Adrenal gland (tissue), 12 donors: ENCODE measurements around the gene OLFM3. TPM values are rescaled to one million over a fixed set of nuclear protein-coding genes. Genes with fewer than 3 reads are reported as not detected.

Source experiments
- DNase-seq, 7 donors: peaks; one replicate each; pipeline ENCODE4 v3.0.0-alpha.2; 2019 to 2020
- H3K27ac ChIP-seq, 5 donors: fragments of 200-600 bp; sonication (generic) in 4 of 5; 1 replicate in 3 of 5; 2 replicates in 2 of 5; pipeline versions ENCODE4 v1.5.1 to v1.8.0; 2016 to 2020; ENCODE audit warnings: mild to moderate bottlenecking in 1 of 5
- H3K27me3 ChIP-seq: fragments of 200-600 bp; 2 replicates; pipeline ENCODE4 v1.8.0; 2021
- H3K36me3 ChIP-seq, 2 donors: fragments of 200-600 bp; replicated peaks in 1 of 2; 1 replicate in 1 of 2; 2 replicates in 1 of 2; pipeline versions ENCODE4 v1.5.1 to v1.8.0; 2018 to 2022
- H3K4me1 ChIP-seq, 2 donors: fragments of 200-600 bp; replicated peaks in 1 of 2; 1 replicate in 1 of 2; 2 replicates in 1 of 2; pipeline versions ENCODE4 v1.5.1 to v1.8.0; 2018 to 2021
- H3K4me3 ChIP-seq, 4 donors: fragments of 200-600 bp; sonication (generic) in 3 of 4; one replicate each; pipeline ENCODE4 v1.5.1; 2016 to 2018
- H3K9me3 ChIP-seq, 3 donors: fragments of 200-600 bp; sonication (generic) in 1 of 3; replicated peaks in 1 of 3; 1 replicate in 2 of 3; 2 replicates in 1 of 3; pipeline versions ENCODE4 v1.5.1 to v1.8.0; 2016 to 2021
- POLR2A ChIP-seq, 2 donors: fragments of 450-650 bp; IDR thresholded peaks; one replicate each; pipeline ENCODE4 v1.6.1; 2017; ENCODE audit warnings: antibody characterized with exemption in 2 of 2, mild to moderate bottlenecking in 2 of 2, moderate library complexity in 1 of 2
- WGBS, 4 donors: extraction: QIAGEN DNeasy Blood & Tissue Kit in 2 of 4; methylation state at CpG; one replicate each; pipeline versions ENCODE4 v1.1.5 to v1.1.7; 2013 to 2017; 5-methylcytosine and 5-hydroxymethylcytosine counted together
- intact Hi-C, 2 donors: fragments of 100-400 bp; cut with DNase I; formaldehyde crosslinking; loops; one replicate each; pipeline versions ENCODE4 v1.14.1 to v1.15.0; 2022 to 2023
- polyA plus RNA-seq, 3 donors: library from polyadenylated mRNA; stranded (reverse); fragments of 200-250 nt in 2 of 3; fragments of 350-450 nt in 1 of 3; fragmentation: Illumina TruSeq in 1 of 3; extraction: RNeasy Lipid Tissue Mini Kit (QIAGEN cat#74804) in 1 of 3; gene quantifications; one replicate each; pipeline ENCODE4 v1.2.3, GENCODE V29; 2013 to 2014
- total RNA-seq, 9 donors: library from RNA; depleted of rRNA in 4 of 9; stranded (reverse); fragments of >200 nt in 4 of 9; fragments of 120-200 nt in 1 of 9; fragmentation: NEBNext Ultra II Directional in 1 of 9; extraction: Animal tissue kit (Norgen Biotek cat#: 25700) in 1 of 9; gene quantifications; one replicate each; pipeline versions ENCODE4 v1.1.0 to v1.2.4, GENCODE V29; 2013 to 2023
- TF ChIP-seq, protein P1 (sequence below), 6 experiments: fragments of 450-650 bp in 4 of 6; fragments of 200-600 bp in 2 of 6; sonication (generic) in 1 of 6; IDR thresholded peaks; 1 replicate in 5 of 6; 2 replicates in 1 of 6; pipeline versions ENCODE4 v1.5.1 to v1.8.0; 2016 to 2021; ENCODE audit warnings: antibody characterized with exemption in 6 of 6, mild to moderate bottlenecking in 2 of 6, moderate library complexity in 1 of 6
- donor health status: healthy with polysubstance abuse.
- donor health status: Bipolar disorder and iron deficiency.
- donor health status: DM: yes; HTN: yes; CAD: no.
- donor health status: DM: no; HTN: no; CAD: no.
- donor health status: DM: no; HTN: no; CAD: no.
- donor health status: DM: yes; HTN: yes; CAD: no.

OLFM3 gene
- total and polyA plus RNA-seq, 12 donors: 0.07 to 1.5 (median 0.26) TPM; not detected in 6

DNA sequence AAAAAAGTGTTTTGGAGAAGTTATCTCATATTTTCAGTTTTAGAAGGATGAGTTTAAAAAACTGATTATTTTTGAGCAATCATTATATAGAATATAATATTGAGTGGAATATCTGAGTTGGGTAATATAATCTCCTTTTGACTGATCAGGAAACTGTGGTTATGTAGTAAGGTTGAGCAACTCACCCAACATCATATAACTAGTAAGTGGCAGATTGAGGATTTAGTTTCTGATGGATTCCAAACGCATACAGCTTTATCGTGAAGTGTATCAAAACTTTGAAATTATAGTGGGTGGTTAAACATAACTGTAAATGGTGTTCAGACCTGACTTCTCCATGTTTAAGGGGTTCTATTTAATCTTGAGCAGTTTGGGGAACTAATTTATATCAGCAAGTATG lies 98.6 kb downstream of the OLFM3 start:
- Histone ChIP-seq H3K27me3 (no peaks in the 10 kb centered on the region), H3K4me3 (no peak overlapping the region), H3K27ac (no peak overlapping the region), H3K9me3 (no peaks in the 10 kb centered on the region), H3K36me3 (no peaks in the 10 kb centered on the region), H3K4me1 (no peaks in the 10 kb centered on the region)
- intact Hi-C loops: no loop called here
- TF ChIP-seq, protein P1, sequence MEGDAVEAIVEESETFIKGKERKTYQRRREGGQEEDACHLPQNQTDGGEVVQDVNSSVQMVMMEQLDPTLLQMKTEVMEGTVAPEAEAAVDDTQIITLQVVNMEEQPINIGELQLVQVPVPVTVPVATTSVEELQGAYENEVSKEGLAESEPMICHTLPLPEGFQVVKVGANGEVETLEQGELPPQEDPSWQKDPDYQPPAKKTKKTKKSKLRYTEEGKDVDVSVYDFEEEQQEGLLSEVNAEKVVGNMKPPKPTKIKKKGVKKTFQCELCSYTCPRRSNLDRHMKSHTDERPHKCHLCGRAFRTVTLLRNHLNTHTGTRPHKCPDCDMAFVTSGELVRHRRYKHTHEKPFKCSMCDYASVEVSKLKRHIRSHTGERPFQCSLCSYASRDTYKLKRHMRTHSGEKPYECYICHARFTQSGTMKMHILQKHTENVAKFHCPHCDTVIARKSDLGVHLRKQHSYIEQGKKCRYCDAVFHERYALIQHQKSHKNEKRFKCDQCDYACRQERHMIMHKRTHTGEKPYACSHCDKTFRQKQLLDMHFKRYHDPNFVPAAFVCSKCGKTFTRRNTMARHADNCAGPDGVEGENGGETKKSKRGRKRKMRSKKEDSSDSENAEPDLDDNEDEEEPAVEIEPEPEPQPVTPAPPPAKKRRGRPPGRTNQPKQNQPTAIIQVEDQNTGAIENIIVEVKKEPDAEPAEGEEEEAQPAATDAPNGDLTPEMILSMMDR (IDR thresholded peaks at IDR 0.05): no peak
- TF ChIP-seq POLR2A (IDR thresholded peaks at IDR 0.05): no peak
- WGBS, 4 donors: 74 to 83% (median 79%) methylated on average over 2 of the region's 2 CpGs
- no peak for DNase-seq

DNA sequence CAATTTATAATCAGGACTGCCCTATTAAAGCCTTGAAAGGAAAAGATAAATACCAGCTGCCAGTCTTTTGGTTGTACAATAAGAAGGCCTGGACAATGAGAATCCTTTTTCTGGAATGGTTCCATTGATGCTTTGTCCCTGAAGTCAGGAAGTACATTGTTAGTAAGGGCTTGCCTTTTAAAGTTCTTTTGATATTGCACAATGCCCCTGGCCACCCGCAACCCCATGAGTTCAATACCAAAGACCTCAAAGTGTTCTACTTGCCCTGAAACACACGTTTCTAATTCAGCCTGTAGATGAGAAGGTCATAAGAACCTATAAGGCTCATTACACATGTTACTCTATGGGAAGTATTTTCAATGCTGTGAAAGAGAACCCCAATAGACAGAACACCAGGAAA lies 112.1 kb downstream of the OLFM3 start:
- DNase-seq: no peak
- Histone ChIP-seq H3K27ac (no peak overlapping the region), H3K9me3 (no peaks in the 10 kb centered on the region), H3K36me3 (no peaks in the 10 kb centered on the region), H3K4me3 (no peak overlapping the region), H3K27me3 (no peaks in the 10 kb centered on the region), H3K4me1 (no peaks in the 10 kb centered on the region)
- intact Hi-C loops: no loop called here
- 36 to 61% (median 56%) methylated on average over 2 of the region's 2 CpGs for WGBS, 4 donors
- TF ChIP-seq POLR2A (IDR thresholded peaks at IDR 0.05): no peak

DNA sequence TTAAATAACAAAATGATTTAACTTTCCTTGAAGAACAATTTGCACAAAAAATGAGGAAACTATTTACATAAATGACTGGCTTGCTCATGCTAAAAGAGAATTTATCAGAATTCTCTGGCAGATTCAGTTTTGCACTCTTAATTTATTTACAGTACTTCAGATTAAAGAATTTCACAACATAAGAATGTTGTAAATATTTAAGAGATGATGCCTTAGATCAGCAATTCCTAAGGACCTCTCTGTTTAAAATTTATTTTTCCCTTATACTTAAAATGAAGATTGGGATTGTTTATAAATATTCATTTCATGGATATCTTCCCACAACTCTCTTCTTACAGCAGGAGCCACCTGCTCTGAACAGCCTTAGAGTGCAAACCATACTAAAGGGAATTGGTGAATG lies 120.8 kb downstream of the OLFM3 start:
- no peaks in the 10 kb centered on the region for H3K27me3 ChIP-seq
- no peaks in the 10 kb centered on the region for H3K36me3 ChIP-seq
- intact Hi-C loops: no loop called here
- no peak for DNase-seq
- no peaks in the 10 kb centered on the region for H3K4me1 ChIP-seq
- peaks cover 0 to 3% (median 0%) of the 10 kb centered on the region in 3 donors for H3K9me3 ChIP-seq
- TF ChIP-seq, protein P1 (IDR thresholded peaks at IDR 0.05): no peak
- no peak for TF ChIP-seq POLR2A (IDR thresholded peaks at IDR 0.05)
- no peak overlapping the region for H3K4me3 ChIP-seq
- no peak overlapping the region for H3K27ac ChIP-seq

DNA sequence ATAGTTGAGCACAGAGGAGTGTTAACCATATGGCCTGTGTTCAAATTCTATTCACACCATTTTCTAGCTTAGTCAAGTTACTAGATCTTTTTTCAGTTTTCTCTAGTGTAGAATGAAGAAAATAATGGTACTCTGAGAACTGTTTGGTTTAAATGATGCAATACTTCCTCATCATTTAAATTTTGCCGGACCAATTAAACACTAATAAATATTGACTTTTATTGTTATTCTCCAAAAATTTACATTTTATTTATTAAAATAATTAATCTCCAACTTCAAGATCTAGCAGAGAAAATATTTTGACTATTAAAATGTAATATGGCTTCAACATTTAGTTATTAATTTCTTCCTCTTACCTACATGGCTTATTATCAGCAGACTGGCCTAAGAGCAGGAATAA lies 123.1 kb downstream of the OLFM3 start:
- TF ChIP-seq POLR2A (IDR thresholded peaks at IDR 0.05): no peak
- TF ChIP-seq, protein P1 (IDR thresholded peaks at IDR 0.05): no peak
- DNase-seq: no peak
- intact Hi-C loops: no loop called here
- no peaks in the 10 kb centered on the region for H3K27me3 ChIP-seq
- no peaks in the 10 kb centered on the region for H3K36me3 ChIP-seq
- no peak overlapping the region for H3K27ac ChIP-seq
- 93 to 98% (median 96%) methylated on average over 1 of the region's 1 CpG for WGBS, 4 donors
- no peaks in the 10 kb centered on the region for H3K4me1 ChIP-seq
- H3K4me3 ChIP-seq: no peak overlapping the region
- H3K9me3 ChIP-seq: peaks cover 0 to 3% (median 0%) of the 10 kb centered on the region in 3 donors

DNA sequence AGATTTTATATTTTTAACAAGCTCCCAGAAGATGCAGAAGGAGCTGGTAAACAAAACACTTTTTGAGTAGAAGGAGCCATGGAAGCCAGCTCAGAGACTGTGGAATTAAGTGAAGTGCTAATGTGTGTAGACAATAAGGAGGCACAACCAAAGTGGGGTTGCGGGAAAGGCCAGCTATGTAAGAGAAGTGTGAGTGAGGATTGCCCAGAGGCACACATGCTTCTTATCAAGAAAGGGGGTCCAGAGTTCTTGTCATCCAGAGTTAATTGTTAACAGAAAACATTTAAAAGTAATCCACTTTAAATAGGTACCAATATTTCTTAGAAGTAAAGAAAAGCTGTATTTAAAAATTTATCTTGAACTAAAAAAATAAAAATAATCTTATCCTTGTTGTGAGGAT lies 136.8 kb downstream of the OLFM3 start:
- TF ChIP-seq POLR2A (IDR thresholded peaks at IDR 0.05): no peak
- TF ChIP-seq, protein P1 (IDR thresholded peaks at IDR 0.05): no peak
- intact Hi-C loops: no loop called here
- no peak overlapping the region for H3K27ac ChIP-seq

More for the DNA sequence above, 136.8 kb downstream of the OLFM3 start:
- Histone ChIP-seq H3K9me3 (no peaks in the 10 kb centered on the region), H3K27me3 (no peaks in the 10 kb centered on the region), H3K4me3 (no peak overlapping the region), H3K4me1 (no peaks in the 10 kb centered on the region), H3K36me3 (no peaks in the 10 kb centered on the region)
- WGBS, 4 donors: 90 to 96% (median 93%) methylated on average over 1 of the region's 1 CpG
- DNase-seq: no peak
